Gastroesophageal sphincter (tissue), 3 donors: ENCODE results near the gene ZBTB47.

ENCODE experiments used
- CTCF ChIP-seq, 4 experiments: fragments of 200-600 bp in 2 of 4; fragments of 450-650 bp in 2 of 4; sonication (generic) in 1 of 4; IDR thresholded peaks; one replicate each; pipeline ENCODE4 v1.5.1; 2017 to 2019; ENCODE audit warnings: antibody characterized with exemption in 4 of 4, mild to moderate bottlenecking in 2 of 4, moderate library complexity in 2 of 4
- POLR2A ChIP-seq, 2 donors: fragments of 450-650 bp; IDR thresholded peaks; one replicate each; pipeline ENCODE4 v1.6.1; 2017; ENCODE audit warnings: antibody characterized with exemption in 2 of 2, mild to moderate bottlenecking in 2 of 2, moderate library complexity in 1 of 2
- POLR2AphosphoS5 ChIP-seq: sonication (generic); formaldehyde crosslinking; IDR thresholded peaks from one replicate; pipeline ENCODE4 v1.6.1; 2017; ENCODE audit warnings: antibody characterized with exemption

GRCh38 chr3:42690191-42690590 is 36.7 kb downstream of the ZBTB47 start:
- no peak for TF ChIP-seq CTCF (IDR thresholded peaks at IDR 0.05)
- TF ChIP-seq POLR2AphosphoS5 = no peak
- no peak for TF ChIP-seq POLR2A (IDR thresholded peaks at IDR 0.05)
